ENCODE measurements around the gene SERPINB11. TPM values are rescaled to one million over a fixed set of nuclear protein-coding genes. Genes with fewer than 3 reads are reported as not detected.

Gene SERPINB11
- total and polyA plus RNA-seq, 7 donors: not detected

GRCh38 chr18:63683890-63684289, 18.9 kb upstream of the SERPINB11 start:
- intact Hi-C loops (cut with DNase I): no loop called here
- TF ChIP-seq, protein P1, sequence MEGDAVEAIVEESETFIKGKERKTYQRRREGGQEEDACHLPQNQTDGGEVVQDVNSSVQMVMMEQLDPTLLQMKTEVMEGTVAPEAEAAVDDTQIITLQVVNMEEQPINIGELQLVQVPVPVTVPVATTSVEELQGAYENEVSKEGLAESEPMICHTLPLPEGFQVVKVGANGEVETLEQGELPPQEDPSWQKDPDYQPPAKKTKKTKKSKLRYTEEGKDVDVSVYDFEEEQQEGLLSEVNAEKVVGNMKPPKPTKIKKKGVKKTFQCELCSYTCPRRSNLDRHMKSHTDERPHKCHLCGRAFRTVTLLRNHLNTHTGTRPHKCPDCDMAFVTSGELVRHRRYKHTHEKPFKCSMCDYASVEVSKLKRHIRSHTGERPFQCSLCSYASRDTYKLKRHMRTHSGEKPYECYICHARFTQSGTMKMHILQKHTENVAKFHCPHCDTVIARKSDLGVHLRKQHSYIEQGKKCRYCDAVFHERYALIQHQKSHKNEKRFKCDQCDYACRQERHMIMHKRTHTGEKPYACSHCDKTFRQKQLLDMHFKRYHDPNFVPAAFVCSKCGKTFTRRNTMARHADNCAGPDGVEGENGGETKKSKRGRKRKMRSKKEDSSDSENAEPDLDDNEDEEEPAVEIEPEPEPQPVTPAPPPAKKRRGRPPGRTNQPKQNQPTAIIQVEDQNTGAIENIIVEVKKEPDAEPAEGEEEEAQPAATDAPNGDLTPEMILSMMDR (IDR thresholded peaks at IDR 0.05): no peak
- DNase-seq (no peak), ATAC-seq (no peak)
- no peaks in the 10 kb centered on the region for H3K36me3 ChIP-seq (ENCODE audit: insufficient read depth in 1 of 2, low read depth in 1 of 2)
- H3K27me3 ChIP-seq (ENCODE audit: insufficient read depth in 3 of 3, low read length in 2 of 3): no peaks in the 10 kb centered on the region
- 67 to 70% (median 69%) methylated on average over 5 of the region's 5 CpGs for WGBS, 3 donors
- no peaks in the 10 kb centered on the region for H3K9me3 ChIP-seq
- no peak overlapping the region for H3K27ac ChIP-seq
- no peak overlapping the region for H3K4me3 ChIP-seq
- no peaks in the 10 kb centered on the region for H3K4me1 ChIP-seq

GRCh38 chr18:63684718-63685117, 18.0 kb upstream of the SERPINB11 start:
- ATAC-seq (no peak), DNase-seq (no peak)
- TF ChIP-seq, protein P1 (IDR thresholded peaks at IDR 0.05): no peak
- H3K9me3 ChIP-seq: no peaks in the 10 kb centered on the region
- no peak overlapping the region for H3K4me3 ChIP-seq
- WGBS, 3 donors: 91 to 96% (median 94%) methylated on average over 3 of the region's 3 CpGs
- no peaks in the 10 kb centered on the region for H3K4me1 ChIP-seq
- no peaks in the 10 kb centered on the region for H3K27me3 ChIP-seq (ENCODE audit: insufficient read depth in 3 of 3, low read length in 2 of 3)
- no peak overlapping the region for H3K27ac ChIP-seq
- intact Hi-C loops (cut with DNase I): no loop called here
- H3K36me3 ChIP-seq (ENCODE audit: insufficient read depth in 1 of 2, low read depth in 1 of 2): no peaks in the 10 kb centered on the region

DNA sequence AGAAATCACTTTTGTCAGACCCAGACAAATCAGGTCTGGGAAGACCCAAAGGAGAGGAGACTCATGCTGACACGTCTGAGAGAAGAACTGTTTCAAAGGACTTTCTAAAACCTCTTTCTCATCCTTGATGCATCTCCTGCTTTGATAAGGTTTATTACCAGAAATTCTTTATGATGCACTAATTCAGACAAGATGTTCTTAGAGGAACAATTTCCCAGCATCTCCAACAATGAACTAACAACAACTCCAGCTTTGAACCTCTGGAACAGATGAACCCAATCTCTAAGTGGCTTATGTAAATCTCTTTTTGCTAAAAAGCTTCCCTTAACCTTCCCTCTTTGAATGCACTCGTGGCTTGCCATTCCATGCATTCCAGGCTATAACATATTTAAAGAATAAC, 15.9 kb upstream of the SERPINB11 start:
- ATAC-seq (no peak), DNase-seq (no peak)
- Histone ChIP-seq H3K36me3 (ENCODE audit: insufficient read depth in 1 of 2, low read depth in 1 of 2) (no peaks in the 10 kb centered on the region), H3K27ac (no peak overlapping the region), H3K27me3 (ENCODE audit: insufficient read depth in 3 of 3, low read length in 2 of 3) (no peaks in the 10 kb centered on the region), H3K4me1 (no peaks in the 10 kb centered on the region), H3K4me3 (no peak overlapping the region), H3K9me3 (no peaks in the 10 kb centered on the region)
- WGBS, 3 donors: 43 to 53% (median 48%) methylated on average over 2 of the region's 2 CpGs
- intact Hi-C loops (cut with DNase I): no loop called here
- TF ChIP-seq, protein P1 (IDR thresholded peaks at IDR 0.05): no peak

DNA sequence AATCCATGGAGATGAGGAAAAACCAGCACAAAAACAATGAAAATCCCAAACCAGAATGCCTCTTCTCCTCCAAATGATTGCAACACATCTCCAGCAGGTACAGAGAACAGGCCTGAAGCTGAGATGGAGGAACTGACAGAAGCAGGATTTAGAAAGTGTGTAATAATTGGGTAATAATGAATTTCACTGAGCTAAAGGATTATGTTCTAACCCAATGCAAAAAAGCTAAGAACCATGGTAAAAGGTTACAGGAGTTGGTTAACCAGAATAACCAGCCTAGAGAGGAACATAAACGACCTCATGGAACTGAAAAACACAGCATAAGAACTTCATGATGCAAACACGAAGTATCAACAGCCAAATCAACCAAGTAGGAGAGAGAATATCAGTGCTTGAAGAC, 13.7 kb upstream of the SERPINB11 start:
- no peak overlapping the region for H3K27ac ChIP-seq
- intact Hi-C loops (cut with DNase I): no loop called here
- no peaks in the 10 kb centered on the region for H3K27me3 ChIP-seq (ENCODE audit: insufficient read depth in 3 of 3, low read length in 2 of 3)
- no peaks in the 10 kb centered on the region for H3K36me3 ChIP-seq (ENCODE audit: insufficient read depth in 1 of 2, low read depth in 1 of 2)
- H3K9me3 ChIP-seq: no peaks in the 10 kb centered on the region
- TF ChIP-seq, protein P1 (IDR thresholded peaks at IDR 0.05): no peak
- H3K4me1 ChIP-seq: no peaks in the 10 kb centered on the region
- ATAC-seq: no peak
- no peak for DNase-seq
- WGBS, 3 donors: 44 to 54% (median 49%) methylated on average over 2 of the region's 2 CpGs
- no peak overlapping the region for H3K4me3 ChIP-seq

- 47 to 64% (median 63%) methylated on average over 3 of the region's 3 CpGs for WGBS, 3 donors
- Histone ChIP-seq H3K9me3 (no peaks in the 10 kb centered on the region), H3K4me3 (no peak overlapping the region), H3K36me3 (ENCODE audit: insufficient read depth in 1 of 2, low read depth in 1 of 2) (no peaks in the 10 kb centered on the region), H3K4me1 (no peaks in the 10 kb centered on the region), H3K27me3 (ENCODE audit: insufficient read depth in 3 of 3, low read length in 2 of 3) (no peaks in the 10 kb centered on the region), H3K27ac (no peak overlapping the region)
- ATAC-seq: no peak
- no peak for DNase-seq
- TF ChIP-seq, protein P1 (IDR thresholded peaks at IDR 0.05): no peak
- intact Hi-C loops (cut with DNase I): no loop called here
Observed at GRCh38 chr18:63697097-63697660, 5.6 kb upstream of the SERPINB11 start.
